Measurements from ENCODE around the gene PDP2.
A peak's percentile ranks its signal among the peaks of the same experiment; 100 is the strongest.
"Not testable (repeated sequence)": the region's sequence is repeated elsewhere in the genome, so short reads cannot be mapped to it uniquely, and the experiment has no call there.

Gene PDP2

GRCh38 chr16:66888647-66889615, 8.6 kb downstream of the PDP2 start:
- DNase-seq: no peak

GRCh38 chr16:66889622-66890021, 9.3 kb downstream of the PDP2 start:
- DNase-seq: no peak

GRCh38 chr16:66890799-66891198, 10.5 kb downstream of the PDP2 start:
- DNase-seq: no peak

- DNase-seq: no peak
Observed at GRCh38 chr16:66891360-66891759, 11.0 kb downstream of the PDP2 start.

- no peak for DNase-seq
Observed at GRCh38 chr16:66891797-66892196, 11.5 kb downstream of the PDP2 start.

GRCh38 chr16:66894055-66894454, 13.7 kb downstream of the PDP2 start:
- DNase-seq: no peak

- DNase-seq: peak; percentile 38
Observed at GRCh38 chr16:66894948-66895688, 14.8 kb downstream of the PDP2 start.

- DNase-seq: no peak
Observed at GRCh38 chr16:66895689-66895979, 15.3 kb downstream of the PDP2 start.

GRCh38 chr16:66895999-66896398, 15.7 kb downstream of the PDP2 start:
- no peak for DNase-seq

- not testable (repeated sequence) for DNase-seq
Observed at GRCh38 chr16:66896682-66897081, 16.4 kb downstream of the PDP2 start.

- no peak for DNase-seq
Observed at GRCh38 chr16:66898207-66898606, 17.9 kb downstream of the PDP2 start.

- no peak for DNase-seq
Observed at GRCh38 chr16:66898933-66899309, 18.6 kb downstream of the PDP2 start.

GRCh38 chr16:66899310-66899944, 19.1 kb downstream of the PDP2 start:
- no peak for DNase-seq

- peak; percentile 16 for DNase-seq
Observed at GRCh38 chr16:66899945-66900710, 19.8 kb downstream of the PDP2 start.

GRCh38 chr16:66900721-66901441, 20.6 kb downstream of the PDP2 start:
- no peak for DNase-seq

GRCh38 chr16:66901626-66902025, 21.3 kb downstream of the PDP2 start:
- DNase-seq: no peak

- no peak for DNase-seq
Observed at GRCh38 chr16:66902648-66903543, 22.6 kb downstream of the PDP2 start.

- DNase-seq: no peak
Observed at GRCh38 chr16:66903544-66904427, 23.5 kb downstream of the PDP2 start.

GRCh38 chr16:66904428-66904845, 24.1 kb downstream of the PDP2 start:
- no peak for DNase-seq

Data from NCI-H1105 treated with DMSO at 0.1 percent for 48 hours (cell line).